LNCaP clone FGC (cell line): Measurements from ENCODE around the gene TIGD1.

Experiments used
- DNase-seq: peaks from one replicate; pipeline ENCODE4 v3.0.0-alpha.2; 2011; ENCODE audit warnings: low read depth
- H3K4me3 ChIP-seq: 2 replicates; pipeline ENCODE4 v1.5.1; 2011; ENCODE audit warnings: mild to moderate bottlenecking, low read depth, low read length, control low read depth
- TF ChIP-seq, protein P1 (sequence below): IDR thresholded peaks from 2 replicates; pipeline ENCODE4 v1.5.1; 2012; ENCODE audit warnings: mild to moderate bottlenecking; ENCODE audit not compliant: control insufficient read depth, insufficient read depth; ENCODE audit errors: extremely low read depth

The TIGD1 gene

DNA sequence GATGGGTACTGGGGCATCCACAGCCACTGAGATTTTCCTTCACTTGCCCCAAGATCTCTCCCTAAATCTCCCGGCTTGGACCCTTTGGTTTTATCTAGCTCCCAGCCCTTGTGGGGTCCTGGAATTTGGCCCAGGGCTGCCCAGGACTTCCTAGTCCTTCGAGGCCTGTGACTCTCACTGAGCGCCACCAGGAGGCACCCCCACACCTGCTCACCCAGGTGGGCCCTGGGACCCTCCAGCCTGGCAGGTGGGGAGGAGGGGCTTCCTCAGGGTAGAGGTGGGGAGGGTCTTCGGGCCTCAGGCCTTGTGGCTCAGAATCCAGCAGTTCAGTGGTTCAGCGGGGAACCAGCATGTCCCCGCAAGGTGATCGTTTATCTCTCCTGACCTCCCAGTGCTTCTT lies 42.1 kb downstream of the TIGD1 start:
- H3K4me3 ChIP-seq: no peak overlapping the region
- TF ChIP-seq, protein P1, sequence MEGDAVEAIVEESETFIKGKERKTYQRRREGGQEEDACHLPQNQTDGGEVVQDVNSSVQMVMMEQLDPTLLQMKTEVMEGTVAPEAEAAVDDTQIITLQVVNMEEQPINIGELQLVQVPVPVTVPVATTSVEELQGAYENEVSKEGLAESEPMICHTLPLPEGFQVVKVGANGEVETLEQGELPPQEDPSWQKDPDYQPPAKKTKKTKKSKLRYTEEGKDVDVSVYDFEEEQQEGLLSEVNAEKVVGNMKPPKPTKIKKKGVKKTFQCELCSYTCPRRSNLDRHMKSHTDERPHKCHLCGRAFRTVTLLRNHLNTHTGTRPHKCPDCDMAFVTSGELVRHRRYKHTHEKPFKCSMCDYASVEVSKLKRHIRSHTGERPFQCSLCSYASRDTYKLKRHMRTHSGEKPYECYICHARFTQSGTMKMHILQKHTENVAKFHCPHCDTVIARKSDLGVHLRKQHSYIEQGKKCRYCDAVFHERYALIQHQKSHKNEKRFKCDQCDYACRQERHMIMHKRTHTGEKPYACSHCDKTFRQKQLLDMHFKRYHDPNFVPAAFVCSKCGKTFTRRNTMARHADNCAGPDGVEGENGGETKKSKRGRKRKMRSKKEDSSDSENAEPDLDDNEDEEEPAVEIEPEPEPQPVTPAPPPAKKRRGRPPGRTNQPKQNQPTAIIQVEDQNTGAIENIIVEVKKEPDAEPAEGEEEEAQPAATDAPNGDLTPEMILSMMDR: no peak
- DNase-seq: no peak

DNA sequence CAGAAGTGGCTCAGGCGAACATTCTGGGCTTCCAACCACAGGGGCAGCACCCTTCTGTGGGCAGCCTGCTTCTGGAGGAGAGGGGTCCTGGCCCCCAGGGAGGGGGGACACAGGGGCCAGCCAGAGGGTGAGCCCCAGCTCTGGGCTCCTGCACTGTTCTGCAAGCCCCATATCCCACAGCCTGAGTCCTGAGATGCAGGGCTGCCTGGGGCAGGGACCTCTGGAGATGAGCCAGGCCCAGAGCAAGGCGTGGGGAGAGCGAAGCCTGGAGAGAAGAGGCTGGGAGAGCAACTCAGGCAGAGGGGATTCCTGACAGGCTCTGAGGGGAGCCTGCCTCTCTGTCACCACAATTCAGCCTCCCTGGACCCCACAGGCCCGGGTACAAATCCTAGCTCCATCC lies 43.6 kb downstream of the TIGD1 start:
- DNase-seq: no peak
- TF ChIP-seq, protein P1: no peak
- no peak overlapping the region for H3K4me3 ChIP-seq

DNA sequence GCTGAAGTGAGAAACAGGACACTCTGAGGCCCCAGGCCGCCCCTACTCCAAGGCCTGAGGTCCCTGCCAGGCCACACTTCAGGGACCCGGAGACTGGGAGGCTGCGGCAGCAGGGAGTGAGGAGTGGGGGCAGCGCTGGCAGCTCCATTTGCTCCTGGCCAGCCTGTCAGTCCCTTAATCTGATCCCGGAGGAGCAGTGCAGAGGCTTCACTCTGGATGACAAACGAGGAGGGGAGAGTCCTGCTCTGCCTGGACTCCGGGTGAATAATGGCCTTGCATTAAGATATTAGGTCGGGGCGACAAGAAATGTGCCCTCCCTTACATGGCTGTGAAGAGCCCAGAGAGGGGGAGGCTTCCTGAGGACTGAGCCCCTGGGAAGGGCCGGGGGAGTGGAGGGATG lies 44.5 kb downstream of the TIGD1 start:
- no peak for DNase-seq
- no peak overlapping the region for H3K4me3 ChIP-seq
- TF ChIP-seq, protein P1: no peak

DNA sequence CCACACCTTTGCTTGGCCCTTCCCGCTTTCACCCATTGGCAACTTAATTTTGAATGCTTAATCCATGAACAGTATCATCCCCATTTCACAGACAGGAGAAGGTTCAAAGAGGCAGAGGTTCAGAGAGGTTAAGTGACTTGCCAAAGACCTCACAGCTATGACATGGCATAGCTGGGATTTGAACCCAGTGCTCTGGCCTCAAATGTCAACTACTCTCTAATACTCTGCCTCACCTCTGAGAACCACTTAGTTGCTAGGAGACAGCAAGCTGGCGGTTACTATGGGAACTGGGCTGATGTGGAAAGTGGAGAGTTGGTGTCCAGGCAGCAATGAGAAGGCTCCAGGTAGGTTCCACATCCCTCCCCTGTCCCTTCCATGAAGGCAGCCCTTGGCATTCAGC lies 45.9 kb downstream of the TIGD1 start:
- TF ChIP-seq, protein P1: no peak
- no peak overlapping the region for H3K4me3 ChIP-seq
- DNase-seq: no peak

DNA sequence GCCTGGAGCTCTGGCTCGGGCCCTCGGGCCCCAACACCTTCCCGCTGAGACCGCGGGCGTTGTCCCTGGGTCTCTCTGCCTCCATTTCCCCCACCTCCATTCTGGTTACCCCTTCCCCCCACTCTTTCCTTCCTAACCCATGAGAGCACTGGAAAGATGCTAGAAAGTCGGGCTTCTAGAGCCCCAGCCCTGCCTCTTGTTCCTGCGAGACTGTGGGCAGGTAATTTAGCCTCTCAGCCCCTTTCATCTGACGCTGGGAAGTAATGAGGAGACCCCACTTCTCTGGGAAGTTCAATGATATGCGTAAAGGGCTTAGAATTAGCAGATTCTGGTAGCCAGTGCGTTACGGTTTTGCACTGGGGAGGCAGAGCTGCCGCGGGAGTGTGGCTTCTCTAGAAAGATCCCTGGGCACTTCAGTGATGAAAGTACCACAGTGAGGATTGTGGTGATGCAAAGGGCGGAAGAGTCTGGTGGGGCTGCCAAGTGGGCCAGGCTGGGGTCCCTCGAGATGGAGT lies 46.5 kb downstream of the TIGD1 start:
- no peak for DNase-seq
- TF ChIP-seq, protein P1: no peak
- no peak overlapping the region for H3K4me3 ChIP-seq

DNA sequence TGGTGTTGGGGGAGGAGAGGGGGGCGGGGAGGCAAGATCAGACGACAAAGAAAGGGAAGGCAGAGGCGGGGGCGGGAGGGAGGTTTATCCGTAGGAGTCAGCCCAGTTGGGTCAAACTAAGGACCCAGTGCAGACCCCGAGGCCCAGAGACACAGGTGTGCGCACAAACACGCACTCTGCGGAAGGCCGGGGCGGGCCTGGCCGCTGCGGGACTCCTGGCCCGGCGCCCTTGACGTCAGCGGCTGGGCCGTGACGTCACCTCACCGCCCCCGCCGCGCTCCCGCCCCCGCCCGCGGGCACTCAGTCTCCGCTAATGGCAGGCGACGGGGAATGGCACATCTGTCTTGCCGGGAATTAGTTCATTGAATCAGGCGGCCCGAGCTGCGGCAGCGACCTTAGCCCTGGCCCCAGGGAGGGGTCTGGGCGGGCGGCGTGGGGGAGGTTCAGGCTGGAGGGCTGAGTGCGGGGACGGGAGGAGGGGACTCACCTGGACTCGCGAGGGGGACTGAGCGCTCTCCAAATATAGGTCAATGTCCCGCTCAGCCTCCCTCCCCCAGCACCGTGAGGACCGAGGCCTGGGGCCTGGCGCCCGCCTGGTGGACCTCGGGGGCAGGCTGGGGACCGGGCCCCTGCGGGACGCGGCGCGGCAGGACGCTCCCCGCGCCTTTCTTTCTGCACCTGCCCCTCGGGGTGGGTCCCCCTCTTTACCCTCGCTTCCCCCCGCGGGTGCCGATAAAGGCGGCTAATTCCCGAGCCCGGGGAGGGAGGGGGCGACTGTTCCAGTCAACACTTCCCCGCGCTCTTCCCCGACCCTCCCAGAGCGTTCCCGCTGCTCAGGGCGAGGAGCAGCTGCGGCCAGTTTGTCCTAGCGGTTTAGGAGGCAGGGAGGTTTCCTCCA lies 47.2 kb downstream of the TIGD1 start:
- TF ChIP-seq, protein P1: no peak
- no peak overlapping the region for H3K4me3 ChIP-seq
- no peak for DNase-seq

DNA sequence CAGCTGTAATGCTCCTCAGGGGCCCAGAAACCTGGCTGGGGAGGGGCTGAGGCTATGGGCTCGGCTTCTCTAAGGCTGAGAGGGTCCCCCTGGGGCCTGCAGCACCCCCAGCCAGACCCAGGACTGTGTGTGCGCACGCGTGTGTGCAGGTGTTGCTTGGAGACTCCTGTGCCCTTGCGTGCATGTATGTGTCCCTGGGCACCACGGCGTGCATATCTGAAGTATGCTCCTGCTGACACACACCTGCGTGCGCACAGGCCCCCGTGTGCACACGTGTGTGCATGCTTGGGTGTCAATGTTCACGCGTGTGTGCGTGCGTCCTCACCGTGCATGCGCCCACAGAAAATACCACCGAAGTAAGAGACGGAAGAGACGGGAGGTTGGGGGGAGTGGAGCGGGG lies 47.8 kb downstream of the TIGD1 start:
- DNase-seq: no peak
- TF ChIP-seq, protein P1: no peak
- no peak overlapping the region for H3K4me3 ChIP-seq
